ENCODE data around the gene KCNMB2.

The KCNMB2 gene

DNA sequence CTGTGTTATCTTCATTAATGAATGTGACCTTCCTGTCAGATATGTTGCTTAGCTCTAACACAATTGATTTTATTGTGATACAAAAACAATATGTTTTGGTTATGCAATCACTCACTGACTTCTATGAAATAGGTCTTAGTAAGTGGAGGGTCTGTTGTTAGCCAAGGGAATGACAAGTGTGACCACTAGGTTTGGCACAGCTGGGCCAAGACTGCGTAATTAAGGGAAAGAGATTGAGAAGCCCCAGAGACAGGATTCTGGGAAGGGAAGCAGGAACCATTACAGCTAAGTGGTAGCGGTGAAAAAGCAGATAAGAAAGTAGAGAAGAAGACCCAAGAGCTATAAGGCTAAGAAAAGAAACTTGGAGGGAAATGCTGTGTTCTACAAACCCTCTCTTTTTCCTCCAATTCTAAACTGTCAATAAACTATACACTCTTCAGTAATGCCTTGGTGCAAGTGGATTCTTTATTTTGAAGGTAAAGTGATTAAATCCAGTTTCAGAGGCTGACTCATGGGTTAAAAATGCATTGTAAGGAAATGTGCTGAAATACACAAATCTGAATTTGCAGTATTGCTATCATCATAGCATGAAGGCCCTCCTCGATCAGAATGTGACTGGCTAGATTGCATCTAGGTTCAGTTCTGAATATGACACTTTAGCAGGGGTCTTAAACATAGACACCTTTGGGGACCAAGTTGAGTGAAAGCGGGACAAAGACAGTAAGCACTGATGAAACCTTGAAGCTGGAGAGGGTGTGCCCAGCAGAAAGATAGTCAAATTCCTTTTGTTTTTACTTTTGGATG, 26.1 kb downstream of the KCNMB2 start:
- no peak for DNase-seq (ENCODE audit: low read depth in 1 of 2, low spot score in 1 of 2)
- H3K4me3 ChIP-seq (replicated peaks; ENCODE audit: insufficient read depth, low read length), result no peak overlapping the region
- no peak overlapping the region for H3K27ac ChIP-seq (replicated peaks)
- no peaks in the 10 kb centered on the region for H3K27me3 ChIP-seq (ENCODE audit: insufficient read depth, poor library complexity, severe bottlenecking)
- TF ChIP-seq, protein P1, sequence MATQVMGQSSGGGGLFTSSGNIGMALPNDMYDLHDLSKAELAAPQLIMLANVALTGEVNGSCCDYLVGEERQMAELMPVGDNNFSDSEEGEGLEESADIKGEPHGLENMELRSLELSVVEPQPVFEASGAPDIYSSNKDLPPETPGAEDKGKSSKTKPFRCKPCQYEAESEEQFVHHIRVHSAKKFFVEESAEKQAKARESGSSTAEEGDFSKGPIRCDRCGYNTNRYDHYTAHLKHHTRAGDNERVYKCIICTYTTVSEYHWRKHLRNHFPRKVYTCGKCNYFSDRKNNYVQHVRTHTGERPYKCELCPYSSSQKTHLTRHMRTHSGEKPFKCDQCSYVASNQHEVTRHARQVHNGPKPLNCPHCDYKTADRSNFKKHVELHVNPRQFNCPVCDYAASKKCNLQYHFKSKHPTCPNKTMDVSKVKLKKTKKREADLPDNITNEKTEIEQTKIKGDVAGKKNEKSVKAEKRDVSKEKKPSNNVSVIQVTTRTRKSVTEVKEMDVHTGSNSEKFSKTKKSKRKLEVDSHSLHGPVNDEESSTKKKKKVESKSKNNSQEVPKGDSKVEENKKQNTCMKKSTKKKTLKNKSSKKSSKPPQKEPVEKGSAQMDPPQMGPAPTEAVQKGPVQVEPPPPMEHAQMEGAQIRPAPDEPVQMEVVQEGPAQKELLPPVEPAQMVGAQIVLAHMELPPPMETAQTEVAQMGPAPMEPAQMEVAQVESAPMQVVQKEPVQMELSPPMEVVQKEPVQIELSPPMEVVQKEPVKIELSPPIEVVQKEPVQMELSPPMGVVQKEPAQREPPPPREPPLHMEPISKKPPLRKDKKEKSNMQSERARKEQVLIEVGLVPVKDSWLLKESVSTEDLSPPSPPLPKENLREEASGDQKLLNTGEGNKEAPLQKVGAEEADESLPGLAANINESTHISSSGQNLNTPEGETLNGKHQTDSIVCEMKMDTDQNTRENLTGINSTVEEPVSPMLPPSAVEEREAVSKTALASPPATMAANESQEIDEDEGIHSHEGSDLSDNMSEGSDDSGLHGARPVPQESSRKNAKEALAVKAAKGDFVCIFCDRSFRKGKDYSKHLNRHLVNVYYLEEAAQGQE (IDR thresholded peaks at IDR 0.05; ENCODE audit: insufficient replicate concordance, low read depth), result no peak
- no peak for TF ChIP-seq GABPA (IDR thresholded peaks at IDR 0.05; ENCODE audit: low read depth)
- TF ChIP-seq SPI1 (IDR thresholded peaks at IDR 0.05; ENCODE audit: borderline replicate concordance, low read depth), result no peak
- TF ChIP-seq, protein P2, sequence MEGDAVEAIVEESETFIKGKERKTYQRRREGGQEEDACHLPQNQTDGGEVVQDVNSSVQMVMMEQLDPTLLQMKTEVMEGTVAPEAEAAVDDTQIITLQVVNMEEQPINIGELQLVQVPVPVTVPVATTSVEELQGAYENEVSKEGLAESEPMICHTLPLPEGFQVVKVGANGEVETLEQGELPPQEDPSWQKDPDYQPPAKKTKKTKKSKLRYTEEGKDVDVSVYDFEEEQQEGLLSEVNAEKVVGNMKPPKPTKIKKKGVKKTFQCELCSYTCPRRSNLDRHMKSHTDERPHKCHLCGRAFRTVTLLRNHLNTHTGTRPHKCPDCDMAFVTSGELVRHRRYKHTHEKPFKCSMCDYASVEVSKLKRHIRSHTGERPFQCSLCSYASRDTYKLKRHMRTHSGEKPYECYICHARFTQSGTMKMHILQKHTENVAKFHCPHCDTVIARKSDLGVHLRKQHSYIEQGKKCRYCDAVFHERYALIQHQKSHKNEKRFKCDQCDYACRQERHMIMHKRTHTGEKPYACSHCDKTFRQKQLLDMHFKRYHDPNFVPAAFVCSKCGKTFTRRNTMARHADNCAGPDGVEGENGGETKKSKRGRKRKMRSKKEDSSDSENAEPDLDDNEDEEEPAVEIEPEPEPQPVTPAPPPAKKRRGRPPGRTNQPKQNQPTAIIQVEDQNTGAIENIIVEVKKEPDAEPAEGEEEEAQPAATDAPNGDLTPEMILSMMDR (IDR thresholded peaks at IDR 0.05; ENCODE audit: insufficient read depth, low read length), result no peak
- no peak for TF ChIP-seq POLR2AphosphoS5 (IDR thresholded peaks at IDR 0.05; ENCODE audit: low read depth)

DNA sequence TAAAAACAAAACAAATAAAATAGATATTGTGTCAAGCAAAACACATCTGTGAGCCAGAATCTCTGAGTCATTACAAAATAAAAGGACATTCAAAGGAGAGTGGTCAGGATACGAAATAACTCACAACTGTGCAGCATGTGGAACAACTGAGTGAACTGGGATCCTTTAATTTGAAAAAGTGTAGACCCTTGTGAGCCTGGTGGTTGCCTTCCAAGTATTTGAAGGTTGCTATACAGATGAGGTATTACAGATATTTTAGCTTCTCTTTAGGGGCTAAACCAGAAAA, 26.7 kb downstream of the KCNMB2 start:
- no peak overlapping the region for H3K27ac ChIP-seq (replicated peaks)
- DNase-seq (ENCODE audit: low read depth in 1 of 2, low spot score in 1 of 2), result no peak
- TF ChIP-seq SPI1 (IDR thresholded peaks at IDR 0.05; ENCODE audit: borderline replicate concordance, low read depth) (no peak), GABPA (IDR thresholded peaks at IDR 0.05; ENCODE audit: low read depth) (no peak)

DNA sequence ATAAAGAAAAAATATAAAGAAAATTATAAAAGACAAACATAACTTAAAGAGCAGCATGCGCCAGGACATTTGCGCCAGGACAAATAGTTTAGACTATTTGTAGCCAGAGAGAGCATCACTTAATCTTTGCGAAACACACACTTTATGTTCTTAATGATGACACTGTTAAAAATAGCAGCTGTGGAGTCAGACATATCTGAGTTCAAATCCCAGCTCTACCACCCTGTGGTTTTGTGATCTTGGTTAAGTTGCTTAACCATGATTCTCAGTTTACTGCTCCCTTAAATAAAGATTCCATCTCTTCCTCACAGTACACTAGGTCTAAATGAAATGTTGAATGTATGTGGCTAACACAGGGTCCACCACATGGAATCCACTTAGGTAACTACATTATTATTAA, 31.4 kb downstream of the KCNMB2 start:
- no peak for DNase-seq (ENCODE audit: low read depth in 1 of 2, low spot score in 1 of 2)
- Histone ChIP-seq H3K4me3 (replicated peaks; ENCODE audit: insufficient read depth, low read length) (no peak overlapping the region), H3K27me3 (ENCODE audit: insufficient read depth, poor library complexity, severe bottlenecking) (no peaks in the 10 kb centered on the region), H3K27ac (replicated peaks) (no peak overlapping the region)
- TF ChIP-seq, protein P2 (IDR thresholded peaks at IDR 0.05; ENCODE audit: insufficient read depth, low read length), result no peak
- TF ChIP-seq POLR2AphosphoS5 (IDR thresholded peaks at IDR 0.05; ENCODE audit: low read depth) (no peak), SPI1 (IDR thresholded peaks at IDR 0.05; ENCODE audit: borderline replicate concordance, low read depth) (no peak), GABPA (IDR thresholded peaks at IDR 0.05; ENCODE audit: low read depth) (no peak)
- TF ChIP-seq, protein P1 (IDR thresholded peaks at IDR 0.05; ENCODE audit: insufficient replicate concordance, low read depth), result no peak

More for the DNA sequence above, 26.7 kb downstream of the KCNMB2 start:
- no peak overlapping the region for H3K4me3 ChIP-seq (replicated peaks; ENCODE audit: insufficient read depth, low read length)
- no peaks in the 10 kb centered on the region for H3K27me3 ChIP-seq (ENCODE audit: insufficient read depth, poor library complexity, severe bottlenecking)

DNA sequence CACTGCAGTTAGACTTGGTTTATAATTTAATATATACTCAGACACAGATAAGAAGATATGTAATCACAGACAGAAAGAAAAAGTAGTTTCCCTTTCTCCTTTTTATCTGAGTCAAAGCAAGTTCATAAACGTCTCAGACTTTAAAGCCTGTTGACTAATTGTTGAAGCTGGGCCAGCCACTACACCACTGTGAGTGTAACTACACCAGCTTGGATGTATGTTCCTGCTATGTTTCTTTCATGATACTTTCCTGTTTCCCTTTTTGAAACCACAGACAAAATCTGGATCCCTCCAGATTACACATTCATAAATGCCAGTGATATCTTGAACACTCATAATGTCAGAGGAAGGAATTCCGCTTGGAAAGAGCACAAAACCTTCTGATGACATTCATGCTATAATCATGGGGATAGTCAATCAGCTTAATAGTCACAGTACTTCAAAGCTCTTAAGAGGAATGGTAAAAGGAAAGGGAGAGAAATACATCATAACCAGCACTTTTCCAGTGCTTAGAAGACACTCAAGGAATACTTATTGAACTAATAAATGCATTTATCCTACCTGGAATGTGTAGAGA, 32.0 kb downstream of the KCNMB2 start:
- TF ChIP-seq POLR2AphosphoS5 (IDR thresholded peaks at IDR 0.05; ENCODE audit: low read depth), result no peak
- TF ChIP-seq GABPA (IDR thresholded peaks at IDR 0.05; ENCODE audit: low read depth), result no peak
- TF ChIP-seq, protein P1 (IDR thresholded peaks at IDR 0.05; ENCODE audit: insufficient replicate concordance, low read depth), result no peak
- no peak for TF ChIP-seq SPI1 (IDR thresholded peaks at IDR 0.05; ENCODE audit: borderline replicate concordance, low read depth)
- TF ChIP-seq, protein P2 (IDR thresholded peaks at IDR 0.05; ENCODE audit: insufficient read depth, low read length), result no peak
- Histone ChIP-seq H3K27ac (replicated peaks) (no peak overlapping the region), H3K4me3 (replicated peaks; ENCODE audit: insufficient read depth, low read length) (no peak overlapping the region), H3K27me3 (ENCODE audit: insufficient read depth, poor library complexity, severe bottlenecking) (no peaks in the 10 kb centered on the region)
- no peak for DNase-seq (ENCODE audit: low read depth in 1 of 2, low spot score in 1 of 2)

All from HL-60 (cell line).